PC-3 (cell line): ENCODE results near the gene CORO2A. TPM values are rescaled to one million over a fixed set of nuclear protein-coding genes. Genes with fewer than 3 reads are reported as not detected.
A peak's percentile ranks its signal among the peaks of the same experiment; 100 is the strongest.

ENCODE experiments used
- ATAC-seq: fragments of 200-7000 bp; cut with Tn5 transposase; 2 replicates; pipeline ENCODE4 v1.9.1; 2020; ENCODE audit warnings: mild to moderate bottlenecking, moderate library complexity
- BruUV-seq: library from RNA; stranded (reverse); fragments of 400-500 nt; replicated peaks from 2 replicates; lab custom pipeline; 2021; lab: Mats Ljungman, UMichigan
- CTCF ChIA-PET: fragments of 300-600 bp; sonication (Branson Sonifier 250); formaldehyde crosslinking; loops from one replicate; lab custom pipeline; 2022; ENCODE audit warnings: antibody characterized with exemption; lab: Charles Lee
- POLR2A ChIA-PET: fragments of 300-600 bp; sonication (Branson Sonifier 250); formaldehyde crosslinking; loops from one replicate; lab custom pipeline; 2022; ENCODE audit warnings: antibody characterized with exemption; ENCODE audit not compliant: unreplicated experiment; lab: Charles Lee
- DNase-seq: peaks from one replicate; pipeline ENCODE4 v3.0.0-alpha.2; 2015
- H2AFZ ChIP-seq: fragments of 300-600 bp; sonication (generic); 2 replicates; pipeline ENCODE4 v1.6.0; 2016; ENCODE audit warnings: antibody characterized with exemption, low read length
- H3F3A ChIP-seq: fragments of 300-600 bp; sonication (generic); one replicate; pipeline ENCODE4 v1.6.0; 2017; ENCODE audit warnings: antibody characterized with exemption, low read length, control low read depth, mild to moderate bottlenecking; ENCODE audit not compliant: unreplicated experiment
- H3K27ac ChIP-seq: fragments of 300-600 bp; sonication (generic); 2 replicates; pipeline ENCODE4 v1.5.1; 2016; ENCODE audit warnings: mild to moderate bottlenecking, low read length
- H3K27me3 ChIP-seq: fragments of 300-600 bp; sonication (generic); 2 replicates; pipeline ENCODE4 v1.6.1; 2016; ENCODE audit warnings: low read length, mixed read lengths
- H3K36me3 ChIP-seq: fragments of 300-600 bp; sonication (generic); 2 replicates; pipeline ENCODE4 v1.6.1; 2016; ENCODE audit warnings: low read depth, mixed run types, low read length, mixed read lengths
- H3K4me1 ChIP-seq: fragments of 300-600 bp; sonication (generic); 2 replicates; pipeline ENCODE4 v1.5.1; 2016; ENCODE audit warnings: low read length; ENCODE audit not compliant: insufficient read depth
- H3K4me2 ChIP-seq: fragments of 300-600 bp; sonication (generic); 2 replicates; pipeline ENCODE4 v1.6.0; 2016; ENCODE audit warnings: low read length
- H3K4me3 ChIP-seq: fragments of 300-600 bp; sonication (generic); 2 replicates; pipeline ENCODE4 v1.5.1; 2016; ENCODE audit warnings: mild to moderate bottlenecking, low read length, mixed read lengths
- H3K79me2 ChIP-seq: fragments of 300-600 bp; sonication (generic); 2 replicates; pipeline ENCODE4 v1.6.1; 2017; ENCODE audit warnings: low read length, mixed read lengths
- H3K9ac ChIP-seq: fragments of 300-600 bp; sonication (generic); 2 replicates; pipeline ENCODE4 v1.6.0; 2016; ENCODE audit warnings: mild to moderate bottlenecking, low read length
- H3K9me2 ChIP-seq: fragments of 300-600 bp; sonication (generic); replicated peaks from 2 replicates; pipeline ENCODE4 v1.6.1; 2016; ENCODE audit warnings: mixed run types, low read length, mixed read lengths
- H3K9me3 ChIP-seq: fragments of 300-600 bp; sonication (generic); 2 replicates; pipeline ENCODE4 v1.6.1; 2016; ENCODE audit warnings: low read length, mixed read lengths
- H4K20me1 ChIP-seq: fragments of 300-600 bp; sonication (generic); 2 replicates; pipeline ENCODE4 v1.6.1; 2016; ENCODE audit warnings: low read length, mixed read lengths
- EZH2 ChIP-seq: fragments of 300-600 bp; sonication (generic); IDR thresholded peaks from one replicate; pipeline ENCODE4 v1.6.1; 2017; ENCODE audit warnings: antibody characterized with exemption, mild to moderate bottlenecking, low read length; ENCODE audit not compliant: unreplicated experiment
- EZH2phosphoT487 ChIP-seq: fragments of 300-600 bp; sonication (generic); IDR thresholded peaks from 2 replicates; pipeline ENCODE4 v1.6.1; 2018; ENCODE audit warnings: mild to moderate bottlenecking, antibody characterized with exemption, low read length, borderline replicate concordance
- intact Hi-C: fragments of 100-400 bp; cut with micrococcal nuclease; formaldehyde crosslinking; loops from 2 replicates; pipeline ENCODE4 v1.9.0; 2023
- total RNA-seq: library from RNA; depleted of rRNA; stranded (reverse); fragments of >200 nt; gene quantifications from 2 replicates; pipeline ENCODE4 v1.2.3, GENCODE V29; 2014
- TF ChIP-seq, protein P1 (sequence below): fragments of 300-600 bp; sonication (generic); conservative IDR thresholded peaks from 2 replicates; pipeline ENCODE4 v1.5.1; 2017; ENCODE audit warnings: antibody characterized with exemption, low read depth, mild to moderate bottlenecking, low read length

The CORO2A gene
- total RNA-seq, 1 experiment from 2014 or later, result 2.2 TPM

DNA sequence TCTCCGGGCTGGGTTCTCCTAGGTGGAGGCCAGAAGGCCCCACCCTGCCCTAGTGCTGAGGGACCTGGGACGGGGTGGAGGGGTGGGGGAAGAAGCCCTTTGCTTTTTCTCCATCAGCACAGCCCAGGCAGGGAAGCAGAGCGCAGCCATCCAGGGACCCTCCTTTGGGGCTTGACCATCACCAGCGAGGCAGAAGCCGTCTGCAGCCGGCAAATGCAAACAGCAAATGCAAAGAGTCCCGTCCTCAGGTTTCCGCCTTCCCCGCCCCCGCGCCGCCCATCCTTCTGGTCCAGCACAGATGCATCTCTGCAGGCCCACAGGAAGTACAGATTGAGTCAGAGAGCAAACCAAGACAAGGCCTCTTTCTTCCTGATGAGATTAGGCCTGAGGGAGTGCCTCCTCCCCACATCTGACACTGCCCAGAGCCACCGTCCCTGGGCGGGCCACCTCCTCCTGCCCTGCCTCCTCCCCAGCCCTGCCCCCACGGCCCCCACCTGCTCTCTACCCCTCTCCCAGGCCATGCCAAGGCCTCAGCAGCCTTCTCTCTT, 23.4 kb downstream of the CORO2A start:
- CTCF ChIA-PET, result no interaction called here
- no peaks in the 10 kb centered on the region for H3K79me2 ChIP-seq
- intact Hi-C loops, result no loop called here
- no peak overlapping the region for H3K4me3 ChIP-seq
- 0 out of 2 replicates have a peak overlapping the region, but pooled peaks have one; percentile 22 for H2AFZ ChIP-seq
- H3K36me3 ChIP-seq, result no peaks in the 10 kb centered on the region
- POLR2A ChIA-PET, result no interaction called here
- no peak for TF ChIP-seq EZH2phosphoT487
- TF ChIP-seq EZH2, result no peak
- TF ChIP-seq, protein P1, sequence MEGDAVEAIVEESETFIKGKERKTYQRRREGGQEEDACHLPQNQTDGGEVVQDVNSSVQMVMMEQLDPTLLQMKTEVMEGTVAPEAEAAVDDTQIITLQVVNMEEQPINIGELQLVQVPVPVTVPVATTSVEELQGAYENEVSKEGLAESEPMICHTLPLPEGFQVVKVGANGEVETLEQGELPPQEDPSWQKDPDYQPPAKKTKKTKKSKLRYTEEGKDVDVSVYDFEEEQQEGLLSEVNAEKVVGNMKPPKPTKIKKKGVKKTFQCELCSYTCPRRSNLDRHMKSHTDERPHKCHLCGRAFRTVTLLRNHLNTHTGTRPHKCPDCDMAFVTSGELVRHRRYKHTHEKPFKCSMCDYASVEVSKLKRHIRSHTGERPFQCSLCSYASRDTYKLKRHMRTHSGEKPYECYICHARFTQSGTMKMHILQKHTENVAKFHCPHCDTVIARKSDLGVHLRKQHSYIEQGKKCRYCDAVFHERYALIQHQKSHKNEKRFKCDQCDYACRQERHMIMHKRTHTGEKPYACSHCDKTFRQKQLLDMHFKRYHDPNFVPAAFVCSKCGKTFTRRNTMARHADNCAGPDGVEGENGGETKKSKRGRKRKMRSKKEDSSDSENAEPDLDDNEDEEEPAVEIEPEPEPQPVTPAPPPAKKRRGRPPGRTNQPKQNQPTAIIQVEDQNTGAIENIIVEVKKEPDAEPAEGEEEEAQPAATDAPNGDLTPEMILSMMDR, result no peak
- ATAC-seq, result peak; percentile 97
- H3F3A ChIP-seq, result no peaks in the 10 kb centered on the region
- peak; percentile 76 for DNase-seq
- no peaks in the 10 kb centered on the region for H4K20me1 ChIP-seq
- H3K9ac ChIP-seq, result no peak overlapping the region
- H3K4me1 ChIP-seq, result peaks cover 21% of the 10 kb centered on the region
- no peaks in the 10 kb centered on the region for H3K27me3 ChIP-seq
- H3K9me2 ChIP-seq, result no peaks in the 10 kb centered on the region
- no peaks in the 10 kb centered on the region for H3K9me3 ChIP-seq
- no TSS peak for BruUV-seq
- H3K27ac ChIP-seq, result peak overlapping the region; percentile 14
- H3K4me2 ChIP-seq, result peak overlapping the region; percentile 69

DNA sequence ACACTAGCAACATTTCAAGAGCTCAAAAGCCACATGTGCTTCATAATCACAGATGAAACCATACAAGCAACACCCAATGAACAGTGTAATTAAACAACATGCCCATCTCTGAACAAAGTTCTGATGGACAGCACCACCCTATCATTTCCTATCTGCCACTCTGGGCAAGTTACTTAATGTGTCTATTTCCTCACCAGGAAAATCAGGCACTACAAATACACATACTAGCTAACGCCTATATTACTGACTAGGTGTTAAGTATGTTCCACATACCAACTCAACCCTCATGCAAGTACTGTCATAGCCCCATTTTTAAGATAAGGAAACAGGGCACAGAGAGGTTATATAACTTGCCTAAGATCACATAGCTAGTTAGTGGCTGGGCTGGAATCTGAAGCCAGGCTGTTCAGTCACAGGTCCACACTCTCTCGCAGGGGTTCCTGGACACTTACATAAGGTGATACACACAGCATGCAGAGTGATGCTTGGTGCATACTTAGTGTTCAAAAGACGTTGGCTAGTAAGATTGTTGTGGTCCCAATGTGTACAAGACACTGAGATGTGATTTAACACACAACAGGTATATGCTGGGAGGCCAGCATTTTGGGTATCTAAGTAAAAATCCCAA, 24.2 kb downstream of the CORO2A start:
- Histone ChIP-seq H3K9me3 (no peaks in the 10 kb centered on the region), H4K20me1 (no peaks in the 10 kb centered on the region), H3K79me2 (no peaks in the 10 kb centered on the region), H3K4me2 (peak overlapping the region; percentile 69; the same call in 1 of the 2 replicates), H2AFZ (0 out of 2 replicates have a peak overlapping the region, but pooled peaks have one; percentile 22), H3K27ac (no peak overlapping the region), H3F3A (no peaks in the 10 kb centered on the region), H3K4me1 (peaks cover 21% of the 10 kb centered on the region), H3K9me2 (no peaks in the 10 kb centered on the region), H3K36me3 (no peaks in the 10 kb centered on the region), H3K9ac (no peak overlapping the region), H3K4me3 (no peak overlapping the region), H3K27me3 (no peaks in the 10 kb centered on the region)
- intact Hi-C loops, result no loop called here
- ChIA-PET POLR2A (no interaction called here), CTCF (no interaction called here)
- no peak for TF ChIP-seq EZH2
- TF ChIP-seq, protein P1, result no peak
- TF ChIP-seq EZH2phosphoT487, result no peak
- ATAC-seq, result no peak
- DNase-seq, result no peak
- BruUV-seq, result no TSS peak

DNA sequence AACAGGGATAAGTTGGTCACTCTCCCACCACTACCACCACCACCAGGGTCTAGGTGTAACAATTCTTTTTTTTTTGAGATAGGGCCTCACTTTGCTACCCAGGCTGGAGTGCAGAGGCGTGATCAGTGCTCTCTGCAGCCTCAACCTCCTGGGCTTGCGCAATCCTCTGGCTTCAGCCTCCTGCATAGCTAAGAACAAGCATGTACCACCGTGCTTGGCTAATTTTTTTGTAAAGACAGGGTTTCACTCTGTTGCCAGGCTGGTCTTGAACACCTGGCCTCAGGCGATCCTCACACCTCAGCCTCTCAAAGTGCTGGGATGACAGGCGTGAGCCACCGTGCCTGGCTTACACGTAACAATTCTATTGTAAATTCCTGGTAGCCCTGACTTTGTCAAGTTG, 27.5 kb downstream of the CORO2A start:
- H3K9me3 ChIP-seq, result no peaks in the 10 kb centered on the region
- no peak for TF ChIP-seq EZH2phosphoT487
- intact Hi-C loops, result no loop called here
- H3K36me3 ChIP-seq, result no peaks in the 10 kb centered on the region
- POLR2A ChIA-PET, result no interaction called here
- no peak overlapping the region for H3K4me3 ChIP-seq
- no peak overlapping the region for H2AFZ ChIP-seq
- H3K9me2 ChIP-seq, result no peaks in the 10 kb centered on the region
- H3K4me1 ChIP-seq, result peaks cover 14% of the 10 kb centered on the region
- ATAC-seq (no peak), DNase-seq (no peak)
- no peak overlapping the region for H3K4me2 ChIP-seq
- no peak overlapping the region for H3K9ac ChIP-seq
- no peaks in the 10 kb centered on the region for H3F3A ChIP-seq
- BruUV-seq, result no TSS peak
- no peaks in the 10 kb centered on the region for H3K79me2 ChIP-seq
- no peak overlapping the region for H3K27ac ChIP-seq
- H4K20me1 ChIP-seq, result no peaks in the 10 kb centered on the region
- CTCF ChIA-PET, result no interaction called here
- H3K27me3 ChIP-seq, result no peaks in the 10 kb centered on the region
